Hepatocyte (in vitro differentiated cells): ENCODE results near the gene KSR2.

Experiments used
- EZH2 ChIP-seq: fragments of 200-600 bp; sonication (generic); IDR thresholded peaks from 2 replicates; pipeline ENCODE4 v1.6.1; 2016; ENCODE audit warnings: antibody characterized with exemption, mild to moderate bottlenecking, borderline replicate concordance
- EZH2phosphoT487 ChIP-seq: fragments of 200-600 bp; sonication (generic); IDR thresholded peaks from one replicate; pipeline ENCODE4 v1.6.1; 2018; ENCODE audit warnings: antibody characterized with exemption, mild to moderate bottlenecking, low read depth, moderate library complexity; ENCODE audit not compliant: unreplicated experiment, severe bottlenecking
- TF ChIP-seq, protein P1 (sequence below): fragments of 200-600 bp; sonication (generic); IDR thresholded peaks from 2 replicates; pipeline ENCODE4 v1.5.1; 2016; ENCODE audit warnings: antibody characterized with exemption, mild to moderate bottlenecking; ENCODE audit not compliant: poor library complexity

DNA sequence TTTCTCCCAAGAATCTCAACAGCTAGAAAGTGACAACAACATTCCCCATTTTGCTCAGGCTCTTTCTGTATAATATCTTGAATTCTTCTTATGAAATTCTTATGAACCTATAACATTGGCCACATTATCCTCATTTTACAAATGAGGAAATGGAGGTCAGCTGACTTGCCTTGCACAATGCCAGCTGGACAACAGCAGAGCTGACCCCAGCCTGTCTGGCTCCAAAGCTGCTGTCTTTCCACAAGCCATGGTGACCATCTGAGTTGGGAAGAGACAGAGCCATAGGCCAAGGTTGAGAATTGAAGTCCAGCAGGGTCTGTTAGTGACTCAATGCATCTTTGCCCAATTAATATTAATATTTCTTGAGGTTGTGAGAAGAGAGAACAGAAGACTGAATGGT, 87.3 kb downstream of the KSR2 start:
- TF ChIP-seq, protein P1, sequence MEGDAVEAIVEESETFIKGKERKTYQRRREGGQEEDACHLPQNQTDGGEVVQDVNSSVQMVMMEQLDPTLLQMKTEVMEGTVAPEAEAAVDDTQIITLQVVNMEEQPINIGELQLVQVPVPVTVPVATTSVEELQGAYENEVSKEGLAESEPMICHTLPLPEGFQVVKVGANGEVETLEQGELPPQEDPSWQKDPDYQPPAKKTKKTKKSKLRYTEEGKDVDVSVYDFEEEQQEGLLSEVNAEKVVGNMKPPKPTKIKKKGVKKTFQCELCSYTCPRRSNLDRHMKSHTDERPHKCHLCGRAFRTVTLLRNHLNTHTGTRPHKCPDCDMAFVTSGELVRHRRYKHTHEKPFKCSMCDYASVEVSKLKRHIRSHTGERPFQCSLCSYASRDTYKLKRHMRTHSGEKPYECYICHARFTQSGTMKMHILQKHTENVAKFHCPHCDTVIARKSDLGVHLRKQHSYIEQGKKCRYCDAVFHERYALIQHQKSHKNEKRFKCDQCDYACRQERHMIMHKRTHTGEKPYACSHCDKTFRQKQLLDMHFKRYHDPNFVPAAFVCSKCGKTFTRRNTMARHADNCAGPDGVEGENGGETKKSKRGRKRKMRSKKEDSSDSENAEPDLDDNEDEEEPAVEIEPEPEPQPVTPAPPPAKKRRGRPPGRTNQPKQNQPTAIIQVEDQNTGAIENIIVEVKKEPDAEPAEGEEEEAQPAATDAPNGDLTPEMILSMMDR, result no peak
- TF ChIP-seq EZH2 (no peak), EZH2phosphoT487 (no peak)
